ENCODE results near the gene RAB3IL1.

Gene RAB3IL1

GRCh38 chr11:61874853-61875252, 42.5 kb downstream of the RAB3IL1 start:
- no peak for DNase-seq (ENCODE audit: low read depth)
- H3K4me3 ChIP-seq (ENCODE audit: control insufficient read depth, low read depth, low read length), result no peak overlapping the region
- no peak for TF ChIP-seq CTCF (IDR thresholded peaks at IDR 0.05; ENCODE audit: control insufficient read depth, insufficient read depth, low read depth, low read length, missing control alignments)

GRCh38 chr11:61874377-61874809, 43.0 kb downstream of the RAB3IL1 start:
- DNase-seq (ENCODE audit: low read depth), result no peak
- H3K4me3 ChIP-seq (ENCODE audit: control insufficient read depth, low read depth, low read length), result no peak overlapping the region
- TF ChIP-seq CTCF (IDR thresholded peaks at IDR 0.05; ENCODE audit: control insufficient read depth, insufficient read depth, low read depth, low read length, missing control alignments), result no peak

- no peak overlapping the region for H3K4me3 ChIP-seq (ENCODE audit: control insufficient read depth, low read depth, low read length)
- no peak for TF ChIP-seq CTCF (IDR thresholded peaks at IDR 0.05; ENCODE audit: control insufficient read depth, insufficient read depth, low read depth, low read length, missing control alignments)
- DNase-seq (ENCODE audit: low read depth), result no peak
These were observed 43.6 kb downstream of the RAB3IL1 start for GRCh38 chr11:61873588-61874376.

- no peak overlapping the region for H3K4me3 ChIP-seq (ENCODE audit: control insufficient read depth, low read depth, low read length)
- DNase-seq (ENCODE audit: low read depth), result no peak
- no peak for TF ChIP-seq CTCF (IDR thresholded peaks at IDR 0.05; ENCODE audit: control insufficient read depth, insufficient read depth, low read depth, low read length, missing control alignments)
These were observed 44.3 kb downstream of the RAB3IL1 start for GRCh38 chr11:61872935-61873565.

GRCh38 chr11:61871158-61871597, 46.2 kb downstream of the RAB3IL1 start:
- peak; percentile 43 for DNase-seq (ENCODE audit: low read depth)
- peak; percentile 96 for TF ChIP-seq CTCF (IDR thresholded peaks at IDR 0.05; ENCODE audit: control insufficient read depth, insufficient read depth, low read depth, low read length, missing control alignments)
- H3K4me3 ChIP-seq (ENCODE audit: control insufficient read depth, low read depth, low read length), result peak overlapping the region; percentile 8

- DNase-seq (ENCODE audit: low read depth), result no peak
- no peak for TF ChIP-seq CTCF (IDR thresholded peaks at IDR 0.05; ENCODE audit: control insufficient read depth, insufficient read depth, low read depth, low read length, missing control alignments)
- H3K4me3 ChIP-seq (ENCODE audit: control insufficient read depth, low read depth, low read length), result no peak overlapping the region
These were observed 46.8 kb downstream of the RAB3IL1 start for GRCh38 chr11:61870541-61871031.

Measured in AG09309 (cell line).